HK-2 (cell line): ENCODE data around the gene TTC6.
A peak's percentile ranks its signal among the peaks of the same experiment; 100 is the strongest.

Experiments used
- DNase-seq: peaks from one replicate; pipeline ENCODE4 v3.0.0-alpha.2; 2018; ENCODE audit not compliant: unreplicated experiment

The TTC6 gene

GRCh38 chr14:37597914-37598746 lies 2.7 kb downstream of the TTC6 start:
- DNase-seq: no peak

GRCh38 chr14:37598747-37599506 lies 3.5 kb downstream of the TTC6 start:
- no peak for DNase-seq

DNA sequence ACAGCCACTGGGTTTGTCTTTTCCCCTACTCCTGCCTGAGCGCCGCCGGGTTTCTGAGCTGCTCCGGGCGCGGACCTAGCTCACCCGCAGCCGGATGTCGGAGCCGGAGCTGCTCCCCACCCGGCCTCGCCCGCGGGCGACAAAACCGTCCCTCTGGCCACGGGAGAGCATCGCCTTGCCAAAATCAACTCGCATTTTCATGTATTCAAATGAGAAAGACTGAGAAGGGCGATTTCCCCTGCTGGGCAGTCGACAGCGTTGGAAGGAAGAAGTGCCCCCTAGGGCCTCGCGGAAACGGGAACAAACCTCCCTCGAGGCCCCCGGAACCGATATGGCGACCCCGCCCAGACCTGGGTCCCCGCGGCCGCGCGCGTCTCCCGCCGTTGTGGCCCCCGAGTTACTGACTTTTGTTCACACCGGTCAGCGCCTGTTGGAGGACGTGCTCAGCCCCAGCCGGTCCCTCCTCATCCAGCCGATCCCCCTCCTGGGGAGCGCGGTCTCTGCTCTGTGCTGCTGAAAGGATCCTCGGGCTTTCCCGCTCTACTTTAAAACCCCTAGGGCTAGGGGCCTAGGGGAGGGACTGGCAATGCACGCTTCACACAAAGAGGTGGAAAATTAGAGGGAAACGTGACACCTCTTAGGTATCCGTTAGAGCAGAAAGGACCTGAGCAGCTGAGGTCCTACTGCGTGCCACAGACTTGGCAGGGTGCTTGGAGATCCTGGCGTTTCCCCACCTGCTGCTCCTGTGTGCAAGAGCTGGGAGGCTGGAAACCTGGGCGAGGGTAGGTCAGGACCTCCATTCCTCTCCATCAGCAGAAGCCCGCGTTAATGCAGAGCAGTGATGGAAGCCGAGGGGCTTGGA lies 4.3 kb downstream of the TTC6 start:
- no peak for DNase-seq

GRCh38 chr14:37600880-37601741 lies 5.7 kb downstream of the TTC6 start:
- no peak for DNase-seq

- DNase-seq: no peak
Observed at GRCh38 chr14:37601865-37602264, 6.4 kb downstream of the TTC6 start.

DNA sequence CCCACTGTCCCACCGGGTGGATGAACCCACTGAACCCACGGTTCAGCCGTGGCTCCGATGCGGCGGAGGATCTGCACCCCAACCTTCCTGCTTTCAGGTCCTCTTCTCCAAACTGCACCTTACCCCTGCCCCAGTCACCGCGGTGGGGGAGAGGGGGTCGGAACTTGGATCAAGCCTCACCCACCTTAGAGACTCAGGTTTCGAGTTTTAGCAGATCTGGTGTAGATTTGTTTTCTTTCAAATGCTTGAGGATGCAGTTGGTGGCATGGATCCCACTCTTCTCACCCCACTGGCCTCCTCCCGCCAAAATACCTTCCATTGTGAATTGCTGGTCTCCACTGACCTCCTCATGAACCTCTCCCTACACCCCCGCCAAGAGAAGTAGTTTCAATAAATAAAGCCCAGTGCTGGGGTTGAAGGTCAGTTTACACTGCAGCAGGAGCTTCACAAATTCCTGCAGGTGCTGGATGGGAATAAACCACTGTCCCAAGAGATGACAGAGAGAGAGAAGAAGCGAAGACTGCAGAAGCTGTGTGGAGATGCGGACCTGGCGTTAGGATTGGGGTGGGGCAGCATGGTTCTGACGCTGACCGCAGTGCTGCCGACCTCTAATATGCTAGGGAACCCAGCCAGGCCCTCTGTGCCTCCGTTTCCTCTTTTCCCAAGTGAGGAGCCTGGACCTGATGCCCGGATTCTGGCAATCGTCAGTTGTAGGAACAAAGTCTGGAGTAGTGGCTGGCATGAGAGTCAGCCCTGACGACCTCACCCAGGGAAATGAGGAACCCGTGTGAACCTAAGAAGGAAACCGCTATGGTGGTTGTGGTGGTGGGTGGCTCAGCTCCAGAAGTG lies 7.4 kb downstream of the TTC6 start:
- no peak for DNase-seq

DNA sequence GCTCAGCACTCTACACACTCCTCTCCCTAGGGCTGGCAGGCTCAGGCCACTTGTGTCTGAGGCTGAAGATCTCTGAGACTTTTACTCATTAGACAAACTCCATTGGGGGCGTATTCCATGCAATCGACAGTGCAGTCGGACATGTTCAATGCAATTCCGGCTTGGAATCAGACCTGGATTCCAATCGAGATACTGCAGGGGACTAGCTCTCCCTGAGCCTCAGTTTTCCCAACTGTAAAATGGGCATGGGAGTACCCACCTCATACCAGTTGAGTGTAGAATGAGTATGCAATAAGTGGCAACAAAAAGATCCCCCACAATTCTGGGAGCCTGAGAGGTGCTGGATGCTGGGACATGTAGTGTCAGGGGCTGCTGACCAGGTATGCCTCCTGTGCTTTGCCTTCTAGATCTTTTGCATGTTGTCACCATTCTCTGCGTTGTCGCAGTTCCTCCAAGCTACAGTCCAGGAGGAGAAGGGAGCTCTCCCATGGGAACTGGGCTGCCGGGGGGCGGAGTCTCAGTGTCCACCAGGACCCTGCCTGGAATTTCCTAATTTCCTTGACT lies 8.3 kb downstream of the TTC6 start:
- no peak for DNase-seq

- no peak for DNase-seq
Observed at GRCh38 chr14:37606678-37607077, 11.2 kb downstream of the TTC6 start.

GRCh38 chr14:37608649-37609048 lies 13.2 kb downstream of the TTC6 start:
- DNase-seq: no peak

DNA sequence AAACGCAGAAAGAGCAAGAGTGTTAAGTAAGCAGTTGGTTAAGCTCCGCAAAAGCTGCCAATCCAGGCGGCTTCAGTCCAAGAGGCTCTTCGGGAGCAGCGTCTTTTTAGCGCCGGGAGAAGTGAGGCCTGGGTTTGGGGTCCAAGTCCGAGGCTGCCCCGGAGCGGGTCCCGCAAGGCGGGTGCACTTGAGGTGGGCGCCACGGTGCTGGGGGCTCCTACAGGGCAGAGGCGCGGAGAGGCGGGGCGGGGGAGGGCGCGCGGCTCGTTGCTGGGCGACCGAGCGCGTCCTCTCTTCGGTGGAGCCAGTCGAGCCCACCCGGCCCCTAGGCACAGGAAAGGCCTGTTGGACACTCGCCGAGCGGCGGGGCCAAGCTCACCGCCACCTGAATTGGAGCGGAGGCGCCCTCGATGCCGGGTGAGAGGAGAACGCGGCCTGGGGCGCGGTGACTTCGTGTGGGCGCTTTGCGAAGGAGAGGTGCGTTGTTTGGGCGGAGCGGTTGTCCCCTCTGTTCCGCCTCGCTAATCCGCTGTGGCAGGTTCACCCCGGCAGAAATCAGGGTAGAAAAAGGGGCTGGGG lies 15.6 kb downstream of the TTC6 start:
- DNase-seq: no peak

- no peak for DNase-seq
Observed at GRCh38 chr14:37615582-37616289, 20.3 kb downstream of the TTC6 start.

DNA sequence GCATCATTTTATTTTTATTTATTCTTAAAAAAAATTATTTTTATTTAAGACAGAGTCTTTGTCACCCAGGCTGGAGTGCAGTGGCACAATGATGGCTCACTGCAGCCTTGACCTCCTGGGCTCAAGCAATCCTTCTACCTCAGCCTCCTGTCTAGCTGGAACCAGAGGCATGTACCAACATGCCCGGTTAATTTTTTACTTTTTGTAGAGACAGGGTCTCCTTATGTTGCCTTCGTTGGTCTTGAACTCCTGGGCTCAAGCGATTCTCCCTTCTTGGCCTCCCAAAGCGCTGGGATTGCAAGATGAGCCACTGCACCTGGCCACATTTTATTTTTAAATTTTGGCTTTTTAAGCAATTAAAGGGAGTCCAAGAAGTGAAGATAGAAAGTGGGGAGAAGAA lies 21.4 kb downstream of the TTC6 start:
- no peak for DNase-seq

DNA sequence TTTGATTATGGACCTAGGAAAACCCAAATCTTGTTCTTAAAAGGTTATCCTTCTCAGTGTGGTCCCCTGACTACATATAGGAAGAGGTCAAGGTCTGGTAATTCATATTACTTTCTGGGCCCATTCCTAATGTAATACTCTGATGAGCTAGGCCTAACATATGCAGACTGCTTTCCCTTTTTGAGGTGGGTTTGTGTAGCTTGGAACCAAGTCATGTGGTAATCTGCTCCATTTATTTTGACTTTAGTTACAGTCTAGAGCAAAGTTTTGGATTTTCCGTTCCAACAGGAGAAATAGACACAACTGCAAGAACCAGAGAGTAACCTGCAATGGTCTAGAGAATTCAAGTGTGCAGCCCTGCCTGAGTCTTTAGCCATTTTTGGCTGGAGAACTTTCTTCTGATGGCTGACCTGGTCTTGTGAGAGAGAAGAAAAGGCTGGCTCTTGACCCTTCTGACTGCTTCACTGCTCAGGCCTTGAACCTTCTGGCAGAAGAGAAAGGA lies 22.5 kb downstream of the TTC6 start:
- no peak for DNase-seq

- DNase-seq: no peak
Observed at GRCh38 chr14:37618498-37619028, 23.1 kb downstream of the TTC6 start.

DNA sequence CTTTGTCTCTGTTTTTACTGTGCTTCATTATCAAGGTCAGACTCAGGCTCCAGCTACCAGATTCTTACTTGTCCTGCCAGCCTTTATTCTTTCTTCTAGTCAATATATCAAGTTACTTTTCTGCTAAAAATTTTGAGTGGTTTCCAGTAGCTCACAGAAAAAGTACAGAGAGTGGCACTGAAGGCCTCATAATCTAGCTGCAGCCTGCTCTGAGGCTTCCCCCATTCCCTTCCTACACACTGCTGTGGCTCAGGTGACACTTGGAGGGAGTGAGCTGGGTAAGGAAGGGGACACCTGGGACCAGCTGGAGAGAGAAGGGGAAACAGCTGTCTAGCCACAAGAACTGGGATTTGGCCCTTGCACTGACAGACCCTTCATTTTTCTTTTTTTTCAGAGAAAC lies 25.4 kb downstream of the TTC6 start:
- no peak for DNase-seq

DNA sequence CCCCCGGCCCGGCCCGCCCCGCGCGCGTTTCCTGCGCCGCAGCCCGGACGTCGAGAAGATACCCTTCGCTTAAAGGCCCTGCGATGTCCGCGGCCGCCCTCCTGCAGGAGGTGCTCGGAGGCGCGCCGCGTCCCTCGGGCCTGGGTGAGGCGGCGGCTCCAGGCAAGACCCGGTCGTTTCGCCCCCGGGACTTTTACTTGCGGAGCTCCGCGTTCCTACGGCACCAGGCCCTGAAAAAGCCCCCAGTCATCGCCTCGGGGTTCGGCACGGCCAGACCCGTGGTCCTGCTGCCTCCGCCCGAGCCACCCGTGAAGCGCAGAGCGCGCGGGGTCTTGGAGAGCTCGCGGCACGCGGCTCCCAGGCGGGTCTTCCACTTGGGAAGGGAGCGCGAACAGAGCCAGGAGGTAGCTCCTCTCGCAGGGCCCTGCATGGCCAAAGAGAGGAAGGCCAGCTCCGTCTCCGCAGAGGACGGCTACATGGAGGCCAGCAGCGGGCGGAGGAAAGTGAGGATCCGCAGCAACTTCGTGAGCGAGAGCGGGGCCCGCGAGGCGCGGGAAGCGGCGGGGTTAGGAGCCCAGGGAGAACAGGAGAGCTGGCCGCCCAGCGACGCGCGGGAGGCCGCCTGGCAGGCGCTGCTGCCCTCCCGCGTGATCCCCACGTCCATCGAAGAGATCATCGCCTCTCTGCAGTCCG lies 26.9 kb downstream of the TTC6 start:
- peak; percentile 54 for DNase-seq

DNA sequence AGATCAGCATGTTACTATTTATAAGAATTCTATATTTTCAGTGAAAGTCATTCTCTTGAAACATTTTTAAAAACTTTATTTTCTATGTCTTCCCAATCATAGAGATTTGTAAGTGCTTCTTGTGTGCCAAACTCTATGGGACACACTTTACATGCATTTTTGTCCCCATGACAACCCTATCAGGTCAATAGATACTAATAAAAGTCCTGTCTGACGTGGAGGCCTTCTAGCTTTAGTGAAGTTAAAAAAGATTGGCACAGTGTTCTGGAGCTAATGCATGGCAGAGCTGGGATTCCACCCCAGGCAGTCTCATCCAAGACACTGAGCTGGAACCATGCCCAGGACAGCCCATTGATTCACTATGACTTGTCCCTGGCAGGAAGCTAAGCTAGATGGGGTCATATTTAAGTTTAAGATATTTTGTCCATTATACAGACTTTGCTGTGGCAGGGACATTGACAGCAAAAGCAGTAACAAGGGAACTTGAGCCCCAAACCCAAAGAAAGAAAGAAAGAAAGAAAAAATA lies 28.1 kb downstream of the TTC6 start:
- DNase-seq: peak; percentile 74

- no peak for DNase-seq
Observed at GRCh38 chr14:37623971-37624370, 28.5 kb downstream of the TTC6 start.
